Glutamatergic neuron (in vitro differentiated cells): ENCODE measurements around the gene BDH1. TPM values are rescaled to one million over a fixed set of nuclear protein-coding genes. Genes with fewer than 3 reads are reported as not detected.
"Not testable (repeated sequence)": the region's sequence is repeated elsewhere in the genome, so short reads cannot be mapped to it uniquely, and the experiment has no call there.

Experiments used
- DNase-seq: peaks from one replicate; pipeline ENCODE4 v3.0.0; 2022
- H3K27ac Mint-ChIP-seq: one replicate; pipeline ENCODE4 v1.8.0; 2020; ENCODE audit warnings: mild to moderate bottlenecking, mixed read lengths, inconsistent platforms; ENCODE audit not compliant: unreplicated experiment
- H3K27me3 Mint-ChIP-seq: one replicate; pipeline ENCODE4 v1.8.0; 2020; ENCODE audit warnings: mild to moderate bottlenecking, moderate library complexity, mixed read lengths, inconsistent platforms; ENCODE audit not compliant: unreplicated experiment
- H3K36me3 Mint-ChIP-seq: one replicate; pipeline ENCODE4 v1.8.0; 2020; ENCODE audit warnings: mild to moderate bottlenecking, mixed read lengths, inconsistent platforms; ENCODE audit not compliant: unreplicated experiment
- H3K4me1 Mint-ChIP-seq: one replicate; pipeline ENCODE4 v1.8.0; 2020; ENCODE audit warnings: mild to moderate bottlenecking, low read depth, mixed read lengths, inconsistent platforms; ENCODE audit not compliant: unreplicated experiment
- H3K4me3 Mint-ChIP-seq: one replicate; pipeline ENCODE4 v1.8.0; 2020; ENCODE audit warnings: mild to moderate bottlenecking, mixed read lengths, inconsistent platforms; ENCODE audit not compliant: unreplicated experiment
- H3K9me3 Mint-ChIP-seq: one replicate; pipeline ENCODE4 v1.8.0; 2020; ENCODE audit warnings: mild to moderate bottlenecking, moderate library complexity, mixed read lengths, inconsistent platforms; ENCODE audit not compliant: unreplicated experiment
- CTCF ChIP-seq: fragments of 200-600 bp; sonication (generic); IDR thresholded peaks from one replicate; pipeline ENCODE4 v1.5.0; 2021; ENCODE audit not compliant: partially characterized antibody, unreplicated experiment
- total RNA-seq: library from RNA; stranded (reverse); fragmentation: NEBNext Ultra II Directional; extraction: Animal tissue kit (Norgen Biotek cat#: 25700); gene quantifications from one replicate; pipeline ENCODE4 v1.2.1, GENCODE V29; 2021; ENCODE audit not compliant: unreplicated experiment

BDH1 gene
- total RNA-seq, 1 donor from 2014 or later, result 19.4 TPM

DNA sequence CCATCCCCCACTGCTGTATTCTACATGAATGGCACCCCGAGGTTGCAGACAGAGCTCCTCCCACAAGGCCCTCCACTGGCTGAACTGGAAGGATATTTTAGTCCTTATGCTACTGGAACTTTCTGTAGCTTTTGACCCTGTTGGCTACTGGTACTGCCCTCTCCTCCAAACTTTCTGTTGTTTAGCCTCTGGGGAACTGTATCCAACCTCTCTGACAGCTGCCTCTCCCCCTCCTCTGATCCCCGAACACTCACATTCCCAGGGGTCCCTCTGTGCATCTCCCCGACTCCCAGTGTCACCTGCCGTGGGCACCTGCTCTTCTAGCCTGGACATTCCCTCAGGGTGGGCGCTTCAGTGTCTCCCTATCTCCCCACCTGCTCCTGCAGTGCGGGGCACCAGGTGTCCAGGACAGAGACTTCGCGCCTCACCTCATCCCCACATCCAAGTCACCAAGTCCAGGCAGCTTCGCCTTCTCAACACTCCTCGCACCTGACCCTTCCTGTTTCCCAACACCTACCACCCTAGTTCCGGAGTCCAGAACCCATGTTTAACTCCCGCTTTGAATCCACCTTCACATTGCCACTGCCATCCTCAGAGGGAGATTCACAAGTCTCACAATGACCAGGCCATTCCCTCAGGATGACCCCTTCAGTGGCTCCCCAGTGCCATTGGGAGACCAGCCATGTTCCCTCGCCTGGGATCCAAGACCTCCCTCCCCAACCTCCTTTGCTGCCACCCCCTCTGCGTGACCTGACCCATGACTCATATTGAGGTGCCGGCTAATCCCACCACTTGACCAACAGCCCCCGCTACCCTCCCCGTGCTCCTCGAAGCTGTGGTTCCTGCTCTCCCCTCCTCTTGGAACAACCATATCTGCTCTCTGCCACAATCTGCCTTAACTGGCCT is 34.2 kb downstream of the BDH1 start:
- Mint-ChIP-seq H3K27me3 (peaks cover 30% of the 10 kb centered on the region), H3K27ac (peak overlapping the region; percentile 98), H3K9me3 (peaks cover 25% of the 10 kb centered on the region), H3K4me3 (peak overlapping the region; percentile 72), H3K36me3 (peaks cover 4% of the 10 kb centered on the region), H3K4me1 (peaks cover 36% of the 10 kb centered on the region)
- TF ChIP-seq CTCF, result no peak
- DNase-seq, result no peak

DNA sequence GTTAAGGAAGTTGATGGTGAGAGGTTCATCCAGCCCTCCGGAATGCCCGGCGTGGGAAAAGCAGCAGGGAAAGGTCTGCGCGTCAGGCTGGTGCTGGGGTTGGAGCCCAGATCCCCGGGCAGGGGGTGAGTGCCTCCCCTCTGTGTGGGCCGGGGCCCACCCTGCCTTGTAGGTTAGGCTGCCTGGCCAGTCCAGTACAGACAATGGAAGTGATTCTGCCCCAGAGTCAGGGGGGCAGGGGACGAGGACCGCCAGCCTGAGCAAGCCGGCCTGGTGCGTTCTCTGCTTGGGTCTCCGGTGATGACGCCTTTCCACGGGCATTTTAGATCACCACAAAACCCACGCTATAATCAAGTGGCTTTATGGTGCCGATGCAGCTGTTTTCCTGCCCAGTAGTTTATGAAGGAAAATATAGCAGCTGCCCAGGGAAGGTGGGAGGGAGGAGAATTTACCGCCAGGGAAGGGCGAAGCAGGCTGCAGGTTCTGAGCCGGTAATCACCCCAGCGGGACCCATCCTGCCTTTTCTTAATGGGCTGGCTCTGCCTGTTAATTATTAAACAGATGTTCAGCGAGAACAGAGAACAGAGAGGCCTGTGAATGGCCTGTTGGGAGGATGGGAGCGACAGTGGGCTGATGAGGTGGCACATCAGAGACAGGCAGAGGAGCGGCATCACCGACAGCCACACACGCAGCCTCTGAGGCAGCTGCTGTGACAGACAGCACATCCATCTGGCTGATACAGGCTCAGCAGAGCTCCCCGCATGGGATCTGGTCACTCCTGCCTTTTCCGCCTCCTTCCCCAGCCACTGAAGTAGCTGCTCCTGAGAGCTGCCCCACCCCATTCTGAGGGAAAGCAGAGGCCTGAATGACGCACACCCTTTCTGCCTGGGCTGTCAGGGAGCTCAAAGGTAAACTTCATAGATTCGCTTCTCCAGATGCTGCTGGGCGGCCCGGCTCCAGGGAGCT is 35.2 kb downstream of the BDH1 start:
- Mint-ChIP-seq H3K27ac (peak overlapping the region; percentile 98), H3K27me3 (peaks cover 30% of the 10 kb centered on the region), H3K4me3 (peak overlapping the region; percentile 70), H3K36me3 (no peaks in the 10 kb centered on the region), H3K4me1 (peaks cover 44% of the 10 kb centered on the region), H3K9me3 (peaks cover 25% of the 10 kb centered on the region)
- TF ChIP-seq CTCF, result no peak
- DNase-seq, result peak; percentile 87

DNA sequence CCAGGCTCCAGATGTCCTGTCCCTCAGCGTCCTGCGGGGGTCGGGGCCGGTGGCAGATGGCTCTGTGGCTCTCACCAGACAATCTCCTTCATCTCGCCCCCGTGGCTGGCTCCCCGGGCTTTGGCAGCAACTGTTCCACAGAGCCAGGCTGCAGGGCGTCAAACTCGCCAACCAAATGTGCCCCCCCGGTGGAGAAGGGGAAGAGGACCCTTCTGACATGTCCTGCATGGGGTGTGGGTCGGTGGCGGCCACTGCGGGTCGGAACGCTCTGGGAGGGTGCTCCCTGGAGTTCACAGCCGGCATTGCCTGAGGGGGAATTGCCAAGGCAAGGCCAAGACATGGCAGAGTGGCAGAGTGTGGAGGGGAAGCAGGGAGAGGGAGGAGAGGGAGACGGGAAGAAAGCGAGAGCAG is 36.0 kb downstream of the BDH1 start:
- Mint-ChIP-seq H3K36me3 (no peaks in the 10 kb centered on the region), H3K4me3 (peak overlapping the region; percentile 70), H3K9me3 (peaks cover 25% of the 10 kb centered on the region), H3K27me3 (peaks cover 26% of the 10 kb centered on the region), H3K27ac (peak overlapping the region; percentile 98), H3K4me1 (peaks cover 49% of the 10 kb centered on the region)
- no peak for TF ChIP-seq CTCF
- peak; percentile 62 for DNase-seq

DNA sequence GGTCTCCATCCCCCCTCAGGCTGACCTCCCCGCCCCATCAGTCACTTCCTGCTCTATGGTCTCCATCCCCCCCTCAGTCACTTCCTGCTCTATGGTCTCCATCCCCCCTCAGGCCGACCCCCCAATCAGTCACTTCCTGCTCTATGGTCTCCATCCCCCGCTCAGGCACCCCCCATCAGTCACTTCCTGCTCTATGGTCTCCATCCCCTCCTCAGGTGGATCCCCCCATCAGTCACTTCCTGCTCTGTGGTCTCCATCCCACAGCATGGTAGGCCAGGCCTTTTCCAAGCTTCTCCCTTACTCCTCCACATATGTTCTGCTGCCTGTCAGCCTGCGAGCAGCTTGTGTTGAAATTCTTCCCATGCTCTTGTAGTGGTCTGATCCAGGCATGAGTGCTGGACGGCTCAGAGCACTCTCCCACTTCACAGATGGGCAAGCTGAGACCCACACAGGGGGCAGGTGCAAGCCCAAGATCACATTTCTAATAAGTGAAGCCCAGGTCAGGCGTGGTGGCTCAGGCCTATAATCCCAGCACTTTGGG is 36.8 kb downstream of the BDH1 start:
- peaks cover 27% of the 10 kb centered on the region for H3K27me3 Mint-ChIP-seq
- TF ChIP-seq CTCF, result no peak
- DNase-seq, result no peak
- H3K9me3 Mint-ChIP-seq, result peaks cover 23% of the 10 kb centered on the region
- H3K4me1 Mint-ChIP-seq, result peaks cover 52% of the 10 kb centered on the region
- H3K27ac Mint-ChIP-seq, result peak overlapping the region; percentile 82
- H3K4me3 Mint-ChIP-seq, result no peak overlapping the region
- no peaks in the 10 kb centered on the region for H3K36me3 Mint-ChIP-seq

GRCh38 chr3:197517922-197518683 is 37.7 kb downstream of the BDH1 start:
- not testable (repeated sequence) for H3K27ac Mint-ChIP-seq, DNase-seq, H3K4me3 Mint-ChIP-seq, H3K36me3 Mint-ChIP-seq
- Mint-ChIP-seq H3K4me1 (peaks cover 49% of the 10 kb centered on the region), H3K9me3 (peaks cover 21% of the 10 kb centered on the region), H3K27me3 (peaks cover 27% of the 10 kb centered on the region)

DNA sequence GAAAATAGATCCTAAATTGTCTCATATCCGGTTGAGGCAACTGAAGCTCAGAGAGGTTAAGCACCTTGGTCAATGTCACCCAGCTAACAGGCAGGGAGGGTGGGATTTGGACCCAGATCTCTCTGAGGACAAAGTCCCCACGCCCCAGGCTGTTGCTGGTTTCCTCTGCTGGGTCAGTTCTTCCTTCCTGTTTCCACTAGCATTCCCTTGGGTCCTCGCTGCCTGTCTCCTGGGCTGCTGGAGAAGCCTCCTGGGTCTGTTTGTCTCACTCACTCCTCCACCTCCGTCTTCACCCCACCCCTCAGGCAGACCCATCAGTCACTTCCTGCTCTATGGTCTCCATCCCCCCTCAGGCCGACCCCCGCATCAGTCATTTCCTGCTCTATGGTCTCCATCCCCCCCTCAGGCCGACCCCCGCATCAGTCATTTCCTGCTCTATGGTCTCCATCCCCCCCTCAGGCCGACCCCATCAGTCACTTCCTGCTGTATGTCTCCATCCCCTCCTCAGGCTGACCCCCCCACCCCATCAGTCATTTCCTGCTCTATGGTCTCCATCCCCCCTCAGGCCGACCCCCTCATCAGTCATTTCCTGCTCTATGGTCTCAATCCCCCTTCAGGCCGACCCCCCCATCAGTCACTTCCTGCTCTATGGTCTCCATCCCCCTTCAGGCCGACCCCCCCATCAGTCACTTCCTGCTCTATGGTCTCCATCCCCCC is 38.7 kb downstream of the BDH1 start:
- Mint-ChIP-seq H3K9me3 (peaks cover 18% of the 10 kb centered on the region), H3K4me1 (peaks cover 43% of the 10 kb centered on the region), H3K27me3 (peaks cover 22% of the 10 kb centered on the region)
- not testable (repeated sequence) for H3K27ac Mint-ChIP-seq, H3K4me3 Mint-ChIP-seq, H3K36me3 Mint-ChIP-seq, DNase-seq
